GM18873 (cell line): ENCODE results near the gene ESAM.
"Not testable (repeated sequence)": the region's sequence is repeated elsewhere in the genome, so short reads cannot be mapped to it uniquely, and the experiment has no call there.

Source experiments
- ATAC-seq: cut with Tn5 transposase; IDR thresholded peaks from one replicate; pipeline ENCODE4 v1.9.1; 2021; ENCODE audit warnings: mild to moderate bottlenecking, moderate library complexity, moderate number of reproducible peaks; ENCODE audit not compliant: unreplicated experiment, low FRiP score

Gene ESAM

DNA sequence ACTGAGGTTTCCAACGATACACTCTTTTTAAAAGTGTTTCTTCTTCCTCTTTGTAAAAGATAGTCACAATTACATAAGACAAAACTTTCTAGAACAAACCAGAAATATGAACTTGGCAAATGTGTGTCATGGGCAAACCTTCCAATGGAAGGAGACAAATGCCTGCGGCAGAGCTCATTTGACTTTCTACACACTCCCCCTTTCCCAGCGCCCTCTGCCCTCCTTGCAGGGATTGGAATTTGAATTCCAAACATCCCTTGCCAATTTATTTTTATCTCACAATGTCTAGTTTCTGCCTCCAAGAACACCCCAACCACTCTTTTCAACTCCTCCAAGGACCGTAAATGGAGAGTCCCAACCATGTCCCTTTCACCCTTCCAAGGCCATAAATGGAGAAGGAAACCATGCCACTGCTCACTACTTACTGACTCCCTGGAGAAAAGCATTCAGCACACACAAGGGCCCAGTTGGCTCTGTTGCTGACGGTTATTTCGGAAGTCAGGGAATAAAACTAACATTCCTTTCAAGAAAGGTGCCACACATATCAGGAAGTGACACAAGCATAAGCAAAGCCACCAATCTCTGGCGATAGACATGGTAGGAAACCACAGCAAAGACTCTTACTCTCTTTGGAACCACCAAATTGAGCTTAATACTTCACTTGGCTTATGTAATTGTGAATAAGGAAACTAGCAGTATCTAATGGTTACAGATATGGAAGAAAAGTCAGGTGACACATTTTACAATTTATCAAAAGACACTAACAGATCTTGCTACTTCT is 15.0 kb upstream of the ESAM start:
- ATAC-seq = no peak

DNA sequence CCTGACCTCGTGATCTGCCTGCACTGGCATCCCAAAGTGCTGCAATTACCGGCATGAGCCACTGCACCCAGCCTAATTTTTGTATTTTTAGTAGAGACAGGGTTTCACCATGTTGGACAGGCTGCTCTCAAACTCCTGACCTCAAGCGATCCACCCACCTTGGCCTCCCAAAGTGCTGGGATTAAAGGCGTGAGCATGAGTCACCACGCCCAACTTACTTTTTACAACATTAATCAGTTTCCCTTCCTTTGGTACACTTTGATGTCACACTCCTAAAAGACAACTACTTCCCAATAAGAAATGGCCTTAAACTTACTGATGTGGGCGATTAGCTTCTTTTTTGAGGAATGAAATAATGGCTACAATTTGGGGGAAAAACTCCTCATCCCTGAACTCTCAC is 8.9 kb upstream of the ESAM start:
- not testable (repeated sequence) for ATAC-seq

DNA sequence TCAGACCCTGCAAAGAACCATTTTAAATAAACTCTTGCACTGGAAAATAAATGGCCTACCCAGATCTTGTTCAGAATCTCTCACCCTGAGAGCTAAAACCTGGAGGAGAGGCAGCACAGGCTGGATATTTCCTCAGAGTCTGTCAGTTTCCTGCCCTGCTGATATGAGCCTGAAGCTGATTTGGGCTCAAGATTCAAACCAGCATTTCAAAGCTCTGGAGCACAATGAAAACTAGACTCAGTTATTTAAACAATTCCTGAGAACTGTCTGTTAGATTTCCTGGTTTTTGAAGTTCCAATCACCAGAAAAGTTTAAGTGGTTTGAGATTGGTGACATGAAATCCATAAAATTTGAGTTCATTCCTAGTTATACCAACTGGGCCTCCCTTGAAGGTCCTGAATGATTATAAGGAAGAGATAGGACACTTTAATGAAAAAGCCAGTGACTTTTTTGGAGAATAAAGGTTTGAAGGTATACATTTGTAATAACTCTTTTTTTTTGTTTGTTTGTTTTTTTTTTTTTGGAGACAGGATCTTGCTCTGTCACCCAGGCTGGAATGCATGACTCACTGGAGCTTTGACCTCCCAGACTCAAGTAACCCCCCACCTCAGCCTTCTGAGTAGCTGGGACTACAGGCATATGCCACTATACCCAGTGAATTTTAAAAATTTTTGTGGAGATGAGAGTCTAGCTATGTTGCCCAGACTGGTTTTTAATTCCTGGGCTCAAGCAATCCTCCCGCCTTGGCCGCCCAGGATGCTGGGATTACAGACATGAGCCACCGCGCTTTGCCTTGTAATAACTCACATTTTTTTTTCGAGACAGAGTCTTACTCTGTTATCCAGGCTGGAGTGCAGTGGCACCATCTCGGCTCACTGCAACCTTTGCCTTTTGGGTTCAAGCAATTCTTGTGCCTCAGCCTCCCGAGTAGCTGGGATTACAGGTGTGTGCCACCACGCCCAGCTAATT is 8.0 kb upstream of the ESAM start:
- ATAC-seq = no peak

DNA sequence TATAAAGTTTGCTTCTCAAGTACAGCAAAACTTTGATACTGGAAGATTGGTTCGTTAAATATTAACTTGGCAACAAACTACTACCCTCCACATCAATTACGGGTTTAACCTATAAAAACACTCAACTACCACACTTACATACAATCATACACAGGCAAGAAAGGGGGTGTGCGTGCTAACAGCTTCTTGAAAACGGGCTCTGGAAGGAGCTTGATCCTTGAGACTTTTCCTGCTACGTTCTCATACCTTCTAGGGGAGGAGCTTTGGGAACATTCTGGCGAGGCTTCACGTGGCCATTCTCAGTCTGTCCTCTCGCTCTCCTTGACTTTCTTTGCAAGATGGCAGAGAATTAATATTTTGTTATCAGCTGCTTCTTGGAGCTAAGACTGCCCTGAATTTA is 6.8 kb upstream of the ESAM start:
- no peak for ATAC-seq

DNA sequence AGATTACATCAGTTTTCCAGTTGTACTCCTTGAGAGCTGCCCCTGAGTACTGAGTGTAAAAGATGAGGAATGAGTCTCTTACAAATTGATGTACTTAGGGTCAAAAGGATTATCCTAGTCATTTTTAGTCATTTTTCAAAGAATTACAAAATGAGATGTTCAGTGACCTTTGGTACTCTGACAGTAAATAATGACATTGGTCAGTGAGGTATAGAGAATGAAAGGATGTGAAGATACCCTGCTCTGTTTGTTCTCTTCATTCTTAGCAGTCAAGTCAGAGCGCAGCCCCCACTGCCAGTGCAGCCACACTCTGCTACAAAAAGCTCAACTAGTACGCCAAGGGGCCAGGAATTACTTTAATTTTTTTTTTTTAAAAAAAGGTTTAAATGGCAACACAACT is 4.1 kb upstream of the ESAM start:
- no peak for ATAC-seq

DNA sequence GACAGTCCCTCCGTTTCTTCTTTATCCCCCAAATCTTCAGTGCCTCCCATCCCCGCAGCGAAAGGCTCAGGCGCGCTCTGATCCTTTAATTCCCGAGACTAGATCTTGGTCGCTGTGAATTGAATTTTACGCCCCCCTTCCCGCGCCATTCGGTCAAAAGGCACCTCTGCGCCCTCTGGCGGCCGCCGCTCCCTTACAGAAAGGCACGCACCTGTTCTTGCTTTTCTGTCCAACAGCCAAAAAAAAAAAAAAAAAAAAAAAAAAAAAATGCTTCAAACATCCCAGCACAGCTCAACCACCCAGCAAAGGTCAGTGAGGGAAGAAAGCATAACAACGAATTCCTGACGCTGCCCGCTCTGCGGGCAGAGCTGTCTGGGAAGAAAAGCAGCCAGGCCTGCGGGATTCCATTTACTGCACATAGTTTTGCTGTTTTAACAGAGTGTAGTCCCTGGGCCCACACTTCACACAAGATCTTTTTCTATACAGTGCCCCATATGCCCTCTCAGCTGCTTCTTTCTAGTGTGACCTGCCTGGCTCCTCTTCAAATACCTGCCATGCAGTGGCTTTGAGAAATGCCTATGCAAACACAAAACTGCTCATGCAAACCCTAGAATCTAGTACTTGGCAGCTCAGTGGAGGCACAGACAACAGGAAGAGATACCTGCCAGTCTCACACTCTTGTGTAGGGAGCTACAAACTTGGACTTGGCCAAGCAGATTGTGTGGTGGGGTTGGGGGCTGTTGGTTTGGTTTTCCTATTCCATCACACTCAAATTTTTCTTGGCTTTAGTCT is 1.3 kb upstream of the ESAM start:
- no peak for ATAC-seq

DNA sequence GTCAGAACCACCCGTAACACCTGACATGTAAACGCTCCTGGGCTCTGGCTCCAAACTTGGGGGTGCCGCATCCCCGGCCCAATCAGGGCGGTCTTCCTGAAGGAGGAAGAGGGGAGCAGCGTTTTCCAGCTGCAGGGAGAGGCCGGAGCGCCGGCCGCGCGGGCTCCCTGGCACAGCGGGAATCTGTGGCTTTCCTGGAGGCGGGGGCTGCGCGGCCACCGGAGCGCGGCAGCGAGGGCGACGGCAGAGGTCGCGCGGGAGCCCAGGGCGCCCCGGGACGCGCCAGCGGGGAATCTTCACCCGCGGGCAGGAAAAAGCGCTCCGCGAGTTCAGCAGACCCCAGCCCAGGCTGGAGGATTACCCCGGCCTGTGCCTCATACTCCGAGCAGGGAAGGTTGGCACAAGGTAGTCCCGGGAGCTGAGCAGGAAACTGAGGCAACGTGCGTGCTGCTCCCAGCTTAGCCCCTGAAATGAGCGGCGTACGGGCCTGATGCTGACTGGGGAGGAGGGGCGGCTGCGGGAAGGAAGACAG is 600 bp upstream of the ESAM start:
- ATAC-seq = no peak

DNA sequence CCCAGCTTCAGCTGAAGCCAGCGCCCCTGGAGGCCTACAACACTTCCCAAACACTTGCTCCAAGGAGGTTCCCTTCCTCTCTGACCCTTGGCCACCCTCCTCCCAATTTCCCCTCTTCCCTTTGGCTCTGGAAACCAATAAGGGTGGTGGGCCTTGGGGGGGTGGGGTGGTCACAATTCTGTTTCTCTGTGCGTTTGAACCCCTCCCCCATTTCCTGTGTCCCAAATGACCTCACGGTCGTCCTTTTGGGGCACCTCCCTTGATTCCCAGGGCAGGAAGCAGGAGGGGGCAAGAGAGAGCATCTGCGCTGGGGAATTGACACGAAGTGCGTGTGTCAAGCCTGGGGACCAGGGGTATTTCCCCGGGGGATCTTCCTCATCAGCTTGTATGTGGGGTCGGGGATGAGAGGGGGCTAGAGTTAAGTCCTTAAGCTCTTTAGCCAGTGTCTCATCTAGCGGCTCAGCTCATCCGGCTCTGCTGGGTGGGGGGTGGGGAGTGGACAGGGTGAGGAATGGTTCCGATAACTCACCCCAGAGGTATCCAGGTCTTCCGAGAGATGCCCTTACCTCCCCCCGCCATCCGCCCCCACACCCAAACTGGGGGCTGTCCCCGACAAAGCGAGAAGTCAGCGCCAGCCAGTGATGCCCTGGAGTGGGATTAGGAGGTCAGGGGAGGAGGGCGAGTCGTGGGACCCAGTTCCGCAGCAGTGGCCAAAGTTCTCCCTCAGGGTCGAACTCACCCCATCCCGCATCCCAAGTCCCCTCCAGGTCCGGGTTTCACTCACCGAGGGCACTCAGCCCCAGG is 587 bp downstream of the ESAM start:
- ATAC-seq = no peak

DNA sequence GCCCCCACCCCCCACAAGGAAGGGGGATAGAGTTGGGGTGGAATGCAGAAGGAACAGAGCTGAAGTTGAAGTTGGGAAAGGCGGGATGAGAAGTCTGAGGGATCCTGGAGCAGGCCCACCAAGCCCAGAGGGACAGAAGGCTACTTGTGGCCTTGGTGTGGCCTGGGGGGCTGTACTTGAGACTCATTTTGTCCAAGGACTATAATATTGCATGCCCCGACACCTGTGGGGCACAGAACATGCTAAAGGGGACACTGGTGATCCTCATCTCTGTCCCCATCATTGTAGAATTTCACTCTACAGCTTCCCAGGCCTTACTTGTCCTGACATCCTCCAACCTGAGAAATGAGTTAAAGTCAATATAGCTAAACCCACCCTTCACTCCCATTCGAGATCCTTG is 1.3 kb downstream of the ESAM start:
- ATAC-seq = no peak

DNA sequence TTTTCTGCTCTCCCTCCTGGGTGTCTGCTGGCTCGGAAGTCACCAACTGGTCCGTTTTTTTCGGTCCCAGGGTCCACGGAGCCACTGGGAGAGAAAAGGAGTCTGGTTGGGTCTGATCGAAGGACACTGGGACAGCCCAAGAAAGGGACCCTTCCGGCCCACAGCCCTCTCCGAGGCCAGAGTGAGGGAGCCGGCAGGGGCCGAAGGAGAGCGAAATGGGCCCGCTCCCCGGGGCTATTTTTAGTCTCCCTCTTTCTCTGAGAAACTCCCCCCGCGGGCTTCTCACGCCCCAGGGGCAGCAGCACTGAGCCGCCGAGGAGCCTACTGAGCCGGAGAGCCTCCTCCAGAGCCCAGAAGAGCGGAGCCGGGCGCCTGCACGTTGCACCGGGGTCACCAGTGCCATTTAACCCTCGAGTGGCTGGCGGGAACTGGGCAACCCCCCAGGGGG is 1.9 kb downstream of the ESAM start:
- no peak for ATAC-seq

DNA sequence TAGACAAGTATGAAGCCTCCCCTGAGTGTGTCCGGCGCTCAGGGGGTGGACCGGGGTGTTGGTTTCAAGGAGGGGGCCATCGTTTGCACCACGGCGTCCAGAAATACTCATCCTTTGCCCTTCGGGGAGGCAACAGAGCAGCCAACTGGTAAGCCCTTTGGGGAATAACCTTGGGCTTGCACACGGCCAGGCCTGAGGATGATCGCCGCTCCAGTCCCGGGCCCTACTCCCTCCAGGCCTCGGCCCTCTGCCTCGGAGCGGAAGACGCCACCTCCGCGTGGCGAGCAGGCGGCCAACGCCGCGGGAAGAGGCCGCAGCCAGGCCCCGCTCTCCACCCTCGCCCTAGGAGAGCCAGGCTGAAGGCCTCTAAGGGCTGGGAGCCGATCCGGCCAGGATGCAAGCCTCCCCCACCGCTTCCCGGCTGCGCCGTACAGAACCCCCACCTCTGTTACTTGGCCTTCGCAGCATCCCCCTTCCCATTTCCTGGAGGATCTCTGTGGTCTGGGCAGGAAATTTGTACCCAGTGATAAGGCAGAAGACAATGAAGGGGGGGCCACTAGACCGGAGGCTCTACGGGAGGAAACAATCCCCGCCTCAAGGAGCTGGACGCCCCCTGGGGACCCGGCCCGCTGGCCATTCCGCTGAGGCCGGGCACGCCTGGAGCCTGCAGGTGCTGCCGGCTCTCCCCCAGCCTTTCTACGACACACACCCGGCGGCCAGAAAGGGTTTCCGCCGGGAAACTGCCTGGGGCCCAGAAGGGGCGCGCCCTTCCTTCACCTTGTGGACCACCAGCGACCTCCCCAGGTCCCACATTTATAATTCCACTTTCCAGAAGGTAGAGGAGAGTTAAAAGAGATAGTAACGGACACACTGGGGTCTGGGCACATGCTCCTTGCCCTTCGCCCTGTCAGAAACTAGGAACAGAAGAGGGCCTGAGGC is 2.6 kb downstream of the ESAM start:
- ATAC-seq = no peak

DNA sequence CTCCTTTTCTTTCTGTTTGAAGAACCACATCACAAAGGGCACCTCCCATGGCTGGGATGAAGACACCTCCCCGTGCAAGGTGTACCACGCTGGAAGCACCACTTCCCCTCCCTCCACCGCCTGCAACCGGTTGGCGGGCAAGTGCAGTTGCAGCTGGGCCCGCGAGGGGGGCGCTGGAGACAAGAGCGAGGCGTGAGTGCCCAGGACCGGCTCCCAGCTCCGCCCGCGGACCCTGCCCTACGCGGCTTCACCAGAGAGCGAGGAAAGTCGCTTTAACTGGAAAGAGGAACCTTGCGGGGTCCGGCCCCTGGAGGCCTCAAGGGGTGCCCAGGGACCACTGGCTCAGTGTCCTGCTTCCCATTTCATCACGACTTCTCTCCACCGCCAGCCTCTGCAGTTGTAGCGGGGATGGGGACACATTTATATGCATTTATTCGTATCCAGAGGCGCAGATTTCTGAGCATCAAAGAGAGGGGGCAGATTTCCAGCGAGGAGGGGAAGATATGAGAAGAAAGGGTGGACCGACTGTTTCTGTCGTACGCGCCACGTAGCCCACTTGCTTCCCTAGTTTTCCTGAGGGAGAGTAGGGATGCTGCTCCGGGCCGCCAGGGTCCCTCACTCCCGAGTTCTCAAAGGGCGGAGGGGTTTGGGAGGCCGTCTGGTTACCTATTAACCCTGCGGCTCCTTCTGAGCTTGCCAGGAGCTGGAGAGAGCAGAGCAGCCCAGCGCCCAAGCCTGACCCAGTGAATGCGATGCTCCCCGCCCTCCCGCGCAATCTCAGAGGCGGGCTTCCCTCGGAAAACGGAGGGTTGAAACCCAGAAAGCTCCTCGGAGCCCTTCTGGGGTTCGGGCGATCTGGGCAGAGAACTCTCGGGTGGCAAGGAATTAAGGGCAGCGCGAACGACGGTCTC is 3.5 kb downstream of the ESAM start:
- ATAC-seq = peak; percentile 48

DNA sequence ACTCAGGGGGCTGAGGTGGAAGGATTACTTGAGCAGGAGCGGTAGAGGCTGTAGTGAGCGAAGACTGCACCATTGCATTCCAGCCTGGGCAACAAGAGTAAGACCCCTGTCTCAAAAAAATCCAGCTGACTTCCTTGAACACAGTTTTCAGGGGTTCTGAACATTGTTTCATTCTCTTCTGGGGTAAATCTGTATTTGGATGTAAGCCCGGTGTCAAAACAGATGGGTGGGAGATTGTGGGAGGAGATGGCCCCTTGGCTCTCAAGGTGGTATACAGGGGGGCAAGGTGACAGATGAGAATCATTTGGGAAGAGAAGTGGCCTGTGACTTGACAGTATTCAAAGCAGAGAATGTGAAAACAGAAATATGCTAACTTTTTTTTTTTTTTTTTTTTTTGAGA is 4.8 kb downstream of the ESAM start:
- no peak for ATAC-seq

DNA sequence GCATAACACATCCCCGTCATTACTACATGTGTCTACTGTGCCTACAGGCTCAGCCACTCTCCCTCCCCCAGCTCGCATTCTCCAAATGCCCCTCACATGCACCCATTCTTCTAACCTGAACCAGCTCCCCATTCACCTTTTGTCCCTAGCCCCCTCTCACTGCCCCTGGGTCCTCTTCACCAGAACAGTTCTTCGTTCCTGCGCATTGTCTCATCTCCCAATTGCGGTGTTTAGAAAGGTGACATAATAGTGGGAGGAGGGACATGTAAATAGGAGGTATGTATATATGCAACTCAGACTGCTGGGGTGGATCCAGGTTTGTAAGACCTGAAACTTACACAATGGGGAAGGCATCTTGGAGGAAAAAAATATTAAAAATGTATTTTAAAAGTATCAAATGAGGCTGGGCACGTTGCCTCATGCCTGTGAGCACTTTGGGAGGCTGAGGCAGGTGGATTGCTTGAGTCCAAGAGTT is 5.3 kb downstream of the ESAM start:
- no peak for ATAC-seq

DNA sequence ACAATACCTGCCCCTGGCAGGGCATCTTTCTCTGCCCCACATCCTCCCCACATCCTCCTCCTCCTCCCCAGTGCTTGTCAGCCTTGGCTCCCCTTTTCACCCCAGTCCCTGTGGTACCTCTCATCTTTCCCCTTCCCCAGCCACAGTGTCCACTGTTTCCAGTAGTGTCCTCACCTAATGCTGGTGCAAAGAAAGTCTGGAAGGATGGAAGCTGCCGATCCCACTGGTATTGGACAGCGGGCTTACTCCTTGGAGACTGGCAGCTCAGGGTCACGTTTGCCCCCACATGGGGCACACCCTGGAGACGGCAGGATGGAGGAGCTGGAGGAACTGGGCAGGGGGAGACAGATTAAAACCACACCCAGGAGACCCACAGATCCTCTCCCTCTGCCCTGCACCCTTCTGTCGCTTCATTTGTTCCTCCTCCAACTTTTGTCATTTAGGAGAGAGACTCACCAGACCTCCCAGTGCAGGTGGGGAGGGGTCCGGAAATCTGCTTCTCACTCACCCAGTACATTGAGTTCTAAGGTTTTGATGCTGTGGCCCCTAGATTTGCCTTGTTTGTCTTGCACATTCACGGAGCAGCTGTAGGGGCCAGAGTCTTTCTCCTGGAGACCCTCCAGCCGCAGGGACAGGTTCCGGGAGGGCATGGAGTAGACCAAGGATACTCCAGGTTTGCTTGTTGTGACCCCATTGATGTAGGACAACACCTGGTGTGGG is 5.9 kb downstream of the ESAM start:
- no peak for ATAC-seq

DNA sequence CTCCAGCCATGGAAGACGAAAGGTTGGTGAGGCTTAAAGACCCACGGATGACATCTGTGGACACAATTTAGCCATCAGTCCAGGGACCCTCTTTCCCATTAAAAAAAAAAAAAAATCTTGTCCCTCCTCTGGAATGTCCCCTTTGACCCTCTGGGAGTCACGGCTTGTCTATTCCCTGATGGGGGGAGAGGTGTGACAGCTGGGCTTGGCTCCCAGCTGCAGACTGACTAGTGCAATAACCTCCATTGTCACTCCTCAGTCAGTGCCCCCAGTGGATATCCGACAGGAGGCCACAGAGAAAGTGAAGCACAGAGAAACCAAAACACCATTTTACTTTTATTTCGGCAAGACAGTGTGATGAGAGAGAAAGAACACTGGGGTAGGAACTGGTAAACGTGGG is 7.4 kb downstream of the ESAM start:
- ATAC-seq = no peak

DNA sequence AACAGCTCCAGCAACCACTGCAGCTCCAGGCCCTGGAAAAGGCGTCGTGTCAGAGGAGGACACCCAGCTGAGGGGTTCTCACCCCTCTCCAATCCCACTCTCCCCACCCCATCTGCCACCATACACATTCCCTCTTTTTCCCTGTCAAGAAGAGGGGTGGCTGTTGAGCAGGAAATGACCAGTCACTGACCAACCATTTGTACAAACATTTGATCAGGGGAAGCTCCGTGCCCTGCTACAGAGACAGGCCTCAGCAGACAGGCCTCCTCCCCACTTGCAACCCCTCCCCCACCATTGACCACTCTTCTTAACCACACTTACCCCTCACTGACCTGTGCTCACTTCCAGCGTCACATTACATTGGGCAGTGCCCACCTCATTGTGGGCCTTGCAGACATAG is 7.8 kb downstream of the ESAM start:
- ATAC-seq = no peak
